GM12892 (cell line): ENCODE results near the gene LAMA2.

Experiments used
- DNase-seq: peaks from one replicate; pipeline ENCODE4 v3.0.0; 2011; ENCODE audit not compliant: insufficient read length
- FAIRE-seq: peaks from 2 replicates; lab custom pipeline; 2011; peaks lifted over from hg19 to GRCh38; lab: Jason Lieb, UNC
- POLR2A ChIP-seq: IDR thresholded peaks from 2 replicates; pipeline ENCODE4 v1.6.1; 2011; ENCODE audit warnings: low read depth, low read length, control low read depth
- POLR2AphosphoS5 ChIP-seq: IDR thresholded peaks from 2 replicates; pipeline ENCODE4 v1.6.1; 2011; ENCODE audit warnings: low read depth, low read length, control low read depth
- TAF1 ChIP-seq: IDR thresholded peaks from 2 replicates; pipeline ENCODE4 v1.6.1; 2011; ENCODE audit warnings: low read depth, mild to moderate bottlenecking, control low read depth, low read length, borderline replicate concordance

The LAMA2 gene

DNA sequence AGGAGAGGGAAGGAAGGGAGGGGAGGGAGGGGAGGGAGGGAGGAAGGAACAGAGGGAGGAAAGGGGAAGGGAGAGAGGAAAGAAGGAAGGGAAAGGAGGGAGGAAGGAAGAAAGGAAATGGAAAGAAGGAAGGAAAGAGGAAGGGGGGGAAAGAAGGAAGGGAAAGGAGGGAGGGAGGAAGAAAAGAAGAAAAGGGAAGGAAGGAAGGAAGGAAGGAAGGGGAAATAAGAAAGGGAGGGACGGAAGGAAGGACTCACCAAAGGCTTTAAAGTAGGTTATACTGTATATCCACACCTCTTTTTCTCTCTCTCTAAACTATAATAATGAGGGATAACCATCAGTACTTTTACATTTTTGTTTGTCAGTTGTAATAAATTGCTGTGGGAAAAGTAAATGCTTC lies 502.2 kb downstream of the LAMA2 start:
- no peak for TF ChIP-seq POLR2A
- no peak for TF ChIP-seq TAF1
- TF ChIP-seq POLR2AphosphoS5 = no peak
- no peak for FAIRE-seq
- no peak for DNase-seq

DNA sequence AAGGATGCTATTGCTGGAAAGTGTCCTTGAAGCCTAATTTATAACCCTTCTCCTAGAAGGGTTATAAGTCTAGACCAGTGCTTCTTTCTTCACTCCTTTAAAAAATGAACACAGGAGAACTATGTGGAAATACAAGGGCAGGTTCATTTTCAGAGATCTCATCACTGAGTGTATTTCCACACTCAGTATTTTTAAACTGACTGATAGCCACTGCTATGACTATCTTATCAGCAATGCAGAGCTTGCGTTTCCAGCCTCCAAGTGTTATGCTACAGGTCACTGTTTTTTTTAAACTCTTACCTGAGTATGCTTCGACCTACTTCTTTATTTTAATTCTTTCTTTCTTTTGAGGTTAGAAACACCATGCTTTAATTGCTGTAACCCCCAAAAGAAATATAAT lies 508.0 kb downstream of the LAMA2 start:
- DNase-seq = no peak
- no peak for TF ChIP-seq TAF1
- no peak for TF ChIP-seq POLR2A
- no peak for TF ChIP-seq POLR2AphosphoS5
- no peak for FAIRE-seq

- DNase-seq (no peak), FAIRE-seq (no peak)
- no peak for TF ChIP-seq POLR2AphosphoS5
- no peak for TF ChIP-seq POLR2A
- TF ChIP-seq TAF1 = no peak
Measured at GRCh38 chr6:129393654-129394053, 510.7 kb downstream of the LAMA2 start.

DNA sequence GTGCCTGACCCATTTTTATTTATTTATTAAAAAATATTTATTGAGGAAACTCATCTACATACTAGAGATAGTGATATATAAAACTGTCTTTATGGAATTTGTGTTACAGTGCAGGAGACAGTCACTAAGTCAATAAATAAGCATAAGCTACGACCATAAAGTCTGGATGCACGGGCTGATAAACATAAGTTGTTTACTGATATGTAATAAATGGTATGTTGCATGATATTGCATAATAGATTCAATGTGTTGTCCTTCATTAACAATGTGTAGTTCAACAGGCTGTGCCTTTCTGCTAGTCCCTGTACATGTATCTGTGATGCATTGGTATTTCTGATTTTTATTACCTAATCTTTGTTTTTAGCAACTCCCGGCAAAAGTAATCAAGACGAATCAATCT lies 515.8 kb downstream of the LAMA2 start:
- no peak for FAIRE-seq

DNA sequence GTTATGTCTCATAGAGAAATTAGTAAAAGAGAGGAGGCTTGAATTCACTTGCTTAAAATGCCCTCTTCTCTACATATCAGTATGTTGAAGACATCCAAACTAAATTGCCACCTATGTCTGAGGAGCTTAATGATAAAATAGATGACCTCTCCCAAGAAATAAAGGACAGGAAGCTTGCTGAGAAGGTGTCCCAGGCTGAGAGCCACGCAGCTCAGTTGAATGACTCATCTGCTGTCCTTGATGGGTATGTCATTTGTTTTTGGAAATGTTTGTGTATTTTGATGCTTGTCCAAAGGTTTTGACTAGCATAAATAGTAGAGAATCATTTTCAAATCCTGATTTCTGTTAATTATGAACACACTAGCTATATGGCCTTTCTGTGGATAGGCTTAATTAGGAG lies 519.3 kb downstream of the LAMA2 start:
- no peak for FAIRE-seq
- TF ChIP-seq POLR2A (no peak), POLR2AphosphoS5 (no peak), TAF1 (no peak)
- no peak for DNase-seq

More for the DNA sequence above, 515.8 kb downstream of the LAMA2 start:
- TF ChIP-seq POLR2A (no peak), TAF1 (no peak), POLR2AphosphoS5 (no peak)
- DNase-seq = no peak

- FAIRE-seq (no peak), DNase-seq (no peak)
- TF ChIP-seq POLR2AphosphoS5 (no peak), TAF1 (no peak), POLR2A (no peak)
Measured at GRCh38 chr6:129411092-129411491, 528.2 kb downstream of the LAMA2 start.

DNA sequence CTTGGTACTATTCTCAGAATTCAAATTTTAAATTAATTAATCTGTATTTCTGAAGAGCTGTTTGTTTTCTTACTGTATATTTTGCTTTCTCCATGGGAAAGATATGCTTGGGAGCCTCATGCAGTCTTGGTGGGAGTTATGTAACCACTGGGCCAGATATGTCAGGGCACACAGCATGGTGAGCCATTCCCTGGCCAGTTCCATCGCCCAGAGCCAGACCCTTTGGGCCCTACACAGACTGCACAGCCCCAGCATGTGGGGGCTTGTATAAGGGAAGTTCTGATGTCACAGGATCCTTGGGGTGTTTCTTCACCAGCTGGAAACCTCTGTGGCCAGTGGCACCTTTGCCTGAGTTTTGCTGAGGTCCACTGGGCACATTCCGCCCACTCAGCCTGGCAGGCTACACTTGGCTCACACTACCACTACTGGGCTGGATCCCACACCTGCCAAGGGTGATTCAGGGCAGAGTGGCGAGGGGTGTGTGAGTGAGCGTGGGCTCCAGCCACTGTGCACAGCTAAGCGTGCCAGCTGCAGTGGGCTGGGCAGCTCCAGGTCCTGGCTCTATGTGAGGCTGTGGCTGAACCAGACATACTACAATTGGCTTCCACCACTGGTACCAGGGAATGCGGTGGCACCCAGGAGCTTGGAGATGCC lies 533.5 kb downstream of the LAMA2 start:
- no peak for TF ChIP-seq POLR2AphosphoS5
- no peak for TF ChIP-seq POLR2A
- no peak for TF ChIP-seq TAF1
- DNase-seq = no peak
- FAIRE-seq = no peak

DNA sequence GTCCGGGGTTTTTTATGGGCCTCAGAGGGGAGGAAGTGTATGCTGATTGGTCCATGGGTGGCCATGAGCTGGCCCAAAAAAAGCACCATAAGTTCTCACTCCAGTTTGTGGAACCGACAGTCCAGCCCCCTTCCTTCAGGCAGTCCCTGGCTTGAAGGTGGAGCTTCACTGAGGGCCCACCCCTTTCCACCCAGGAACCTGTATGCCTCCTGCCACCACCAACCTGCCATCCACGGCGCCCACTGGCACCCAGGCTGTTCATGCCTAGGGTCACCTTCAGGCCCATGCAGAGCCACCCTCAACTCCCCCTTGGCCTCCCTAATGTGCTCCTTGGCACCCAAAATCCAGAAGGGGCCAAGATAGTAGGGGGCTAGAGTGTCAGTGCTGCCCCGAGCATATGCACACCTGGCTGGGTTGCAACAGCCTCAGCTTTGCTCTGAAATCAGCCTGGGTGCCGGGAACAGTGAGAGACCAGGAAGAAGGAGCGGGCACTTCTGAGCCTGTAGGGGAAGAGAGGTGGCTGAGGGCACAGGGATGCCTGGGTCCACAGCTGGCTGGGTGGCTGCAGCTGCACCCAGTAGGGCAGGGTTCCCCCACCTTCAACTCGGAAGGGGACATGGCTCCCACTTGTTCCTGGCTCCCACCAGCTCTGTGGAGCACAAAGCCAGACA lies 534.6 kb downstream of the LAMA2 start:
- FAIRE-seq = no peak
- TF ChIP-seq POLR2A (no peak), TAF1 (no peak), POLR2AphosphoS5 (no peak)

GRCh38 chr6:129419324-129419723 lies 536.4 kb downstream of the LAMA2 start:
- TF ChIP-seq POLR2AphosphoS5 (no peak), TAF1 (no peak), POLR2A (no peak)
- no peak for FAIRE-seq

More for the DNA sequence above, 534.6 kb downstream of the LAMA2 start:
- no peak for DNase-seq

GRCh38 chr6:129426343-129426742 lies 543.4 kb downstream of the LAMA2 start:
- DNase-seq (no peak), FAIRE-seq (no peak)
- TF ChIP-seq POLR2A = no peak
- TF ChIP-seq POLR2AphosphoS5 = no peak
- TF ChIP-seq TAF1 = no peak

More at GRCh38 chr6:129419324-129419723, 536.4 kb downstream of the LAMA2 start:
- DNase-seq = no peak

GRCh38 chr6:129429956-129430355 lies 547.0 kb downstream of the LAMA2 start:
- no peak for FAIRE-seq

DNA sequence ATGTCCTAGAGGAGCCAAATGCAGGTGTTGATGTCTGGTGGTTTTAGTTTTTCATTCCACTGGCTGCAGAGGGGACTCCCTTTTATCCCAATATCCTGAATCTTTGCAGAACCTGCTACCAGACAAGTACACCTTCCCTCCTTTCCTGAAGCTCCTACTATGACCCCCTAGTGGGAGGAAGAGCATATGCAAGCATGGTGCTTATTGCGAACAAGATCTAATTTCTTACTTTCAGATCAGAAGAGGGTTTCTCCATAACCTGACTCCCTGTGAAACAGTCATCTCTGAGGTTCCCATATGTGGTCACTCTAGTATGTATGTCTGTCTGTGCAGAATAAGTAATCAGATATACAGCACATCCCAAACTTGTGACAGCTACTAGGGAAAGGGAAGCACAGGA lies 549.8 kb downstream of the LAMA2 start:
- FAIRE-seq (no peak), DNase-seq (no peak)
- TF ChIP-seq POLR2A (no peak), TAF1 (no peak), POLR2AphosphoS5 (no peak)

More at GRCh38 chr6:129429956-129430355, 547.0 kb downstream of the LAMA2 start:
- TF ChIP-seq TAF1 (no peak), POLR2A (no peak), POLR2AphosphoS5 (no peak)
- no peak for DNase-seq

DNA sequence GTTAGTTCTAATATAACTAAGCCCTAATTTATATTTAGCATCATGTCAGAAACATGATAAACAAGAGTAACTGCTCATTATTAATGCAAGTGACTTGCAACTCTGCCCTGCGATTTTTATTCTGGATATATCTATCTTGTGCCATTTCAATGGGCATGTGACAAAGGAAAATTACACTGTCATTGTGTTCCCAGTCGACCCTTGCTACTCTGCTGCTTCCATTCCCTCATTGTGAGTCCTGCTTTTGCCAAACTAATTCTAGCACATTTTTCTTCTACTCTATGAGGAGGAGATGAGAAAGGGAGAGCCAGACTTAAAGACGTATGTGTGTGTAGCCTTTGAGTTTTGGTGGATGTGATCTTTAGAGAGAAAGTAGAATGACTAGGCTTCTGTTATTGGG lies 551.2 kb downstream of the LAMA2 start:
- DNase-seq = no peak
- TF ChIP-seq POLR2A = no peak
- TF ChIP-seq POLR2AphosphoS5 = no peak
- TF ChIP-seq TAF1 = no peak
- no peak for FAIRE-seq
